Small intestine (tissue), 7 donors: Measurements from ENCODE around the gene CEP164. TPM values are rescaled to one million over a fixed set of nuclear protein-coding genes. Genes with fewer than 3 reads are reported as not detected.
"Not testable (repeated sequence)": the region's sequence is repeated elsewhere in the genome, so short reads cannot be mapped to it uniquely, and the experiment has no call there.

Source experiments
- DNase-seq, 2 donors: peaks; one replicate each; pipeline versions ENCODE4 v3.0.0 to v3.0.0-alpha.2; 2013
- FAIRE-seq: peaks from 2 replicates; lab custom pipeline; 2012; peaks lifted over from hg19 to GRCh38; lab: Jason Lieb, UNC
- H3K27ac ChIP-seq, 3 donors: one replicate each; pipeline ENCODE4 v1.5.1; 2013; ENCODE audit warnings: low read length in 2 of 3, mild to moderate bottlenecking in 2 of 3, control low read depth in 1 of 3, inconsistent platforms in 1 of 3, low read depth in 1 of 3, moderate library complexity in 1 of 3
- H3K27me3 ChIP-seq, 3 donors: one replicate each; pipeline ENCODE4 v1.6.1; 2013; ENCODE audit warnings: low read length in 3 of 3, inconsistent platforms in 1 of 3; ENCODE audit not compliant: control insufficient read depth in 3 of 3, insufficient read depth in 3 of 3
- H3K36me3 ChIP-seq, 3 donors: one replicate each; pipeline ENCODE4 v1.6.1; 2013; ENCODE audit warnings: low read length in 3 of 3, inconsistent platforms in 1 of 3, low read depth in 1 of 3, mild to moderate bottlenecking in 1 of 3, moderate library complexity in 1 of 3; ENCODE audit not compliant: control insufficient read depth in 3 of 3, insufficient read depth in 2 of 3
- H3K4me1 ChIP-seq, 3 donors: one replicate each; pipeline ENCODE4 v1.6.1; 2013; ENCODE audit warnings: low read length in 2 of 3, inconsistent platforms in 1 of 3, low read depth in 1 of 3, mild to moderate bottlenecking in 1 of 3, moderate library complexity in 1 of 3; ENCODE audit not compliant: control insufficient read depth in 3 of 3, insufficient read depth in 2 of 3
- H3K4me3 ChIP-seq, 3 donors: one replicate each; pipeline ENCODE4 v1.5.1; 2013; ENCODE audit warnings: low read length in 3 of 3, control low read depth in 1 of 3, inconsistent platforms in 1 of 3, low read depth in 1 of 3, mild to moderate bottlenecking in 1 of 3, moderate library complexity in 1 of 3
- H3K9me3 ChIP-seq, 2 donors: one replicate each; pipeline ENCODE4 v1.6.1; 2013; ENCODE audit warnings: low read depth in 1 of 2, low read length in 1 of 2; ENCODE audit not compliant: control insufficient read depth in 2 of 2, insufficient read depth in 1 of 2
- WGBS, 3 donors: extraction: QIAGEN DNeasy Blood & Tissue Kit; methylation state at CpG; one replicate each; pipeline ENCODE4 v1.1.7; 2013; 5-methylcytosine and 5-hydroxymethylcytosine counted together
- polyA plus RNA-seq, 4 donors: library from polyadenylated mRNA; stranded (reverse) in 3 of 4; unstranded in 1 of 4; fragments of 200-250 nt in 3 of 4; fragments of 120-200 nt in 1 of 4; gene quantifications; one replicate each; pipeline versions ENCODE4 v1.2.1 to v1.2.3, GENCODE V29; 2013
- donor health status: healthy with polysubstance abuse.
- donor health status: control.
- donor health status: control.
- donor health status: Bipolar disorder and iron deficiency.
- donor health status: healthy.

CEP164 gene
- polyA plus RNA-seq, 4 donors, result 2.9 to 23.9 (median 8.8) TPM

DNA sequence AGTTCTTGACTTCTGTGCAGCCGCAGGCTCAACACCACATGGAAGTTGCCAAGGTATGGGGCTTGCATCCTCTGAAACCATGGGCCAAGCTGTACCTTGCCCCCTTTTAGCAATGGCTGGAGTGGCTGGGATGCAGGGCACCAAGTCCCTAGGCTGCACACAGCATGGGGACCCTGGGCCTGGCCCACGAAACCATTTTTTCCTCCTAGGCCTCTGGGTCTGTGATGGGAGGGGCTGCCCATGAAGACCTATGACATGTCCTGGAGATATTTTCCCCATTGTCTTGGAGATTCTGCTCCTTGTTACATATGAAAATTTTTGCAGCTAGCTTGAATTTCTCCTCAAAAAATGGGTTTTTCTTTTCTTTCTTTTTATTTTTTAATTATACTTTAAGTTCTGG lies 71.0 kb downstream of the CEP164 start:
- 97 to 100% (median 98%) methylated on average over 2 of the region's 2 CpGs for WGBS, 3 donors
- H3K4me3 ChIP-seq, DNase-seq, FAIRE-seq, H3K27me3 ChIP-seq, H3K27ac ChIP-seq, H3K4me1 ChIP-seq: not testable (repeated sequence)
- H3K9me3 ChIP-seq, result peaks cover 0 to 15% of the 10 kb centered on the region in 2 donors
- peaks cover 7 to 45% (median 9%) of the 10 kb centered on the region in 3 donors for H3K36me3 ChIP-seq

- Histone ChIP-seq H3K36me3 (peaks cover 4 to 39% (median 7%) of the 10 kb centered on the region in 3 donors), H3K9me3 (peaks cover 0 to 15% of the 10 kb centered on the region in 2 donors)
- WGBS, 3 donors, result 94 to 100% (median 96%) methylated on average over 2 of the region's 2 CpGs
- DNase-seq, H3K4me1 ChIP-seq, FAIRE-seq, H3K27me3 ChIP-seq, H3K4me3 ChIP-seq, H3K27ac ChIP-seq: not testable (repeated sequence)
Observed at GRCh38 chr11:117399100-117399840, 71.6 kb downstream of the CEP164 start.

GRCh38 chr11:117405898-117406297 lies 78.2 kb downstream of the CEP164 start:
- H3K27ac ChIP-seq, H3K4me3 ChIP-seq, H3K9me3 ChIP-seq, H3K27me3 ChIP-seq, H3K4me1 ChIP-seq, FAIRE-seq, DNase-seq: not testable (repeated sequence)
- WGBS, 3 donors, result 97 to 98% (median 97%) methylated on average over 2 of the region's 2 CpGs
- H3K36me3 ChIP-seq, result peaks cover 2 to 46% (median 8%) of the 10 kb centered on the region in 3 donors

GRCh38 chr11:117407016-117407415 lies 79.4 kb downstream of the CEP164 start:
- peaks cover 0 to 9% of the 10 kb centered on the region in 2 donors for H3K9me3 ChIP-seq
- DNase-seq (no peak), FAIRE-seq (no peak)
- no peak overlapping the region for H3K27ac ChIP-seq
- WGBS, 3 donors, result 94 to 98% (median 96%) methylated on average over 6 of the region's 6 CpGs
- H3K4me1 ChIP-seq, result peaks cover 0 to 5% (median 0%) of the 10 kb centered on the region in 3 donors
- no peak overlapping the region for H3K4me3 ChIP-seq
- peaks cover 2 to 54% (median 8%) of the 10 kb centered on the region in 3 donors for H3K36me3 ChIP-seq
- no peaks in the 10 kb centered on the region for H3K27me3 ChIP-seq

- H3K27me3 ChIP-seq, result no peaks in the 10 kb centered on the region
- FAIRE-seq (no peak), DNase-seq (no peak)
- H3K4me3 ChIP-seq, result no peak overlapping the region
- WGBS, 3 donors, result 91 to 99% (median 95%) methylated on average over 3 of the region's 3 CpGs
- H3K36me3 ChIP-seq, result peaks cover 2 to 63% (median 8%) of the 10 kb centered on the region in 3 donors
- H3K4me1 ChIP-seq, result peaks cover 0 to 5% (median 0%) of the 10 kb centered on the region in 3 donors
- H3K27ac ChIP-seq, result no peak overlapping the region
- H3K9me3 ChIP-seq, result peaks cover 0 to 9% of the 10 kb centered on the region in 2 donors
Observed at GRCh38 chr11:117408356-117408755, 80.7 kb downstream of the CEP164 start.

DNA sequence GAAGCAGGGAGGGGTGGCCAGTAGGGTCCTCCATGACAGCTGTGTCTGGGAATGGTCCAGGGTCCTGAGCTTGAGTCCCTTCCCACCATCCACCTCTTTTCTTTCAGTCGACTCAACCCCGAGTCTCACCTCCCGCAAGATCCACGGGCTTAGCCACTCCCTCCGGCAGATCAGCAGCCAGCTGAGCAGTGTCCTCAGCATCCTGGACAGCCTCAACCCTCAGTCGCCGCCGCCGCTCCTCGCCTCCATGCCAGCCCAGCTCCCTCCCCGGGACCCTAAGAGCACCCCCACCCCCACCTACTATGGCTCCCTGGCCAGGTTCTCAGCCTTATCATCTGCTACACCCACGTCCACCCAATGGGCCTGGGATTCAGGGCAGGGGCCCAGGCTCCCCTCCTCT lies 81.9 kb downstream of the CEP164 start:
- H3K4me3 ChIP-seq, result no peak overlapping the region
- DNase-seq, result no peak
- no peaks in the 10 kb centered on the region for H3K27me3 ChIP-seq
- WGBS, 3 donors, result 90 to 97% (median 96%) methylated on average over 11 to 12 of the region's 12 CpGs
- no peak overlapping the region for H3K27ac ChIP-seq
- no peak for FAIRE-seq
- H3K9me3 ChIP-seq, result peaks cover 0 to 9% of the 10 kb centered on the region in 2 donors
- peaks cover 2 to 61% (median 8%) of the 10 kb centered on the region in 3 donors for H3K36me3 ChIP-seq
- peaks cover 0 to 5% (median 0%) of the 10 kb centered on the region in 3 donors for H3K4me1 ChIP-seq

- H3K9me3 ChIP-seq, result peaks cover 0 to 3% of the 10 kb centered on the region in 2 donors
- no peak overlapping the region for H3K27ac ChIP-seq
- H3K36me3 ChIP-seq, result peaks cover 2 to 56% (median 5%) of the 10 kb centered on the region in 3 donors
- H3K4me1 ChIP-seq, result peaks cover 0 to 5% (median 0%) of the 10 kb centered on the region in 3 donors
- WGBS, 3 donors, result 93 to 97% (median 96%) methylated on average over 1 of the region's 1 CpG
- H3K27me3 ChIP-seq, result no peaks in the 10 kb centered on the region
- no peak overlapping the region for H3K4me3 ChIP-seq
- no peak for DNase-seq
- FAIRE-seq, result no peak
Observed at GRCh38 chr11:117410238-117410637, 82.6 kb downstream of the CEP164 start.

GRCh38 chr11:117410861-117411710 lies 83.4 kb downstream of the CEP164 start:
- FAIRE-seq (no peak), DNase-seq (peak in 1 of 2 donors; percentile 54)
- Histone ChIP-seq H3K27ac (no peak overlapping the region), H3K4me3 (no peak overlapping the region), H3K36me3 (peaks cover under 1 to 54% (median 3%) of the 10 kb centered on the region in 3 donors), H3K4me1 (peaks cover 0 to 5% (median 0%) of the 10 kb centered on the region in 3 donors), H3K27me3 (no peaks in the 10 kb centered on the region), H3K9me3 (no peaks in the 10 kb centered on the region)
- 84 to 88% (median 86%) methylated on average over 13 to 14 of the region's 14 CpGs for WGBS, 3 donors
